ENCODE results near the gene LKAAEAR1.

The LKAAEAR1 gene

GRCh38 chr20:64037498-64038213 is 46.5 kb downstream of the LKAAEAR1 start:
- no peak for DNase-seq (ENCODE audit: low read depth in 2 of 2)

DNA sequence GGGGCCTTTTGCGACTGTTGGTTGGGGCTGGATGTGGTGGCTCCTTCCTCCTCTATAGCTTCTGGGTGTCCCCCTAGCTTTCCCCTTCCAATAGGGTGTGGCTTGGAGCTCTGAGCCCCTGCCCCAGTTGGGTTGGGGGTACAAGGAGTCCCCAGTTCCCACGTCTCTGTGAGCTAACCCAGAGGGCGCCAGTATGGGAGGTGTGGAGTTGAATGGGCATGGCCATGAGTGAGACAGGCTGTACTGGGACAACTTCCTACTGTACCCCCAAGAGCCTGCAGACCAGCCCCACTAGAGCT is 47.0 kb downstream of the LKAAEAR1 start:
- DNase-seq (ENCODE audit: low read depth in 2 of 2), result no peak

GRCh38 chr20:64036346-64037198 is 47.6 kb downstream of the LKAAEAR1 start:
- peak; percentile 35 to 46 for DNase-seq (ENCODE audit: low read depth in 2 of 2)

- DNase-seq (ENCODE audit: low read depth in 2 of 2), result no peak
Observed at GRCh38 chr20:64035933-64036345, 48.3 kb downstream of the LKAAEAR1 start, which contains the start of gene C20orf204. TSS of gene C20orf204 (plus strand) at chr20:64036182. CDS start at chr20:64036324, 142 bp downstream.

GRCh38 chr20:64035066-64035932 is 48.9 kb downstream of the LKAAEAR1 start:
- peak; percentile 38 to 52 for DNase-seq (ENCODE audit: low read depth in 2 of 2)

DNA sequence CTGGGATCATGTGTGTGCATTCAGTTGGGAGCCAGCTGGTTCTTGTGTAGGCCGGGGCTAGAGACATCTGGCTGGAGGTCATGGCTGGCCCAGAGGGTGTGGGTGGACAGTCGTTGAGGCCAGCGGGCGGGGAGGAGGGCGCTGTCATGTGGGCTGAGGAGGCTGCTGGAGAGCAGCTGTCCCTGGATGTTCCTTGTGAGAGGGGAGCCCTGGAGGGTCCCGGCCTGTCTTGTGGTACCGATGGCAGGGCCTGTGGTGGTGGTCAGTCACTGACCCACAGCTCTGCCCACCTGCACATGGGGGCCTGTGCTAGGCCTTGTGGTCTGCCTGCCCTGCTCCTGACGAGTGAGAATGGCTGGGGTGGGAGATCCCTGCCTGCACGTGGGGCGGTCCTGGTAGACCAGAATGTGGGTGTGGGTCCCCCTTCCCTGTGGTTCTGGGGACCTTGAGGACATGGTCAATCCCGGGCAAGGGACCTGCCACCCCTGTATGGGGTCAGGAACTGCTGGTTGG is 50.2 kb downstream of the LKAAEAR1 start:
- no peak for DNase-seq (ENCODE audit: low read depth in 2 of 2)

Measured in stimulated activated CD8-positive, alpha-beta memory T cell treated with anti-CD3 and anti-CD28 coated beads, Interleukin-15, amount 100 ng/mL, for 48 hours (primary cell).